ENCODE measurements around the gene S1PR3.
A peak's percentile ranks its signal among the peaks of the same experiment; 100 is the strongest.
"Not testable (repeated sequence)": the region's sequence is repeated elsewhere in the genome, so short reads cannot be mapped to it uniquely, and the experiment has no call there.

The S1PR3 gene

GRCh38 chr9:88991066-88992034, at the start of gene S1PR3:
Gene S1PR3 (plus strand): TSS chr9:88991468. CDS start chr9:89001201, 9,733 bp downstream.
- DNase-seq, result peak; percentile 46

GRCh38 chr9:88941586-88941985, 49.7 kb upstream of the S1PR3 start:
- not testable (repeated sequence) for DNase-seq

- DNase-seq, result no peak
These were observed 48.9 kb upstream of the S1PR3 start for GRCh38 chr9:88942411-88942810.

GRCh38 chr9:88945636-88946333, 45.5 kb upstream of the S1PR3 start:
- no peak for DNase-seq

GRCh38 chr9:88947581-88948573, 43.4 kb upstream of the S1PR3 start:
- DNase-seq, result no peak

GRCh38 chr9:88949425-88949824, 41.8 kb upstream of the S1PR3 start:
- DNase-seq, result no peak

- DNase-seq, result peak; percentile 53
These were observed 41.3 kb upstream of the S1PR3 start for GRCh38 chr9:88949961-88950340.

GRCh38 chr9:88950341-88951154, 40.7 kb upstream of the S1PR3 start:
- DNase-seq, result no peak

- no peak for DNase-seq
These were observed 40.1 kb upstream of the S1PR3 start for GRCh38 chr9:88951155-88951542.

- DNase-seq, result no peak
These were observed 39.1 kb upstream of the S1PR3 start for GRCh38 chr9:88952086-88952615.

- no peak for DNase-seq
These were observed 38.3 kb upstream of the S1PR3 start for GRCh38 chr9:88952976-88953375.

- DNase-seq, result no peak
These were observed 37.8 kb upstream of the S1PR3 start for GRCh38 chr9:88953381-88954029.

- DNase-seq, result no peak
These were observed 37.2 kb upstream of the S1PR3 start for GRCh38 chr9:88954066-88954465.

- no peak for DNase-seq
These were observed 33.7 kb upstream of the S1PR3 start for GRCh38 chr9:88957526-88957925.

GRCh38 chr9:88959727-88960469, 31.4 kb upstream of the S1PR3 start:
- DNase-seq, result no peak

- no peak for DNase-seq
These were observed 30.6 kb upstream of the S1PR3 start for GRCh38 chr9:88960632-88961031.

GRCh38 chr9:88965473-88965872, 25.8 kb upstream of the S1PR3 start:
- DNase-seq, result no peak

- no peak for DNase-seq
These were observed 24.2 kb upstream of the S1PR3 start for GRCh38 chr9:88966894-88967676.

GRCh38 chr9:88968799-88969198, 22.5 kb upstream of the S1PR3 start:
- DNase-seq, result no peak
